ENCODE data around the gene PTPN3.

The PTPN3 gene

GRCh38 chr9:109476642-109477257 is 21.4 kb downstream of the PTPN3 start:
- DNase-seq, result no peak

GRCh38 chr9:109475526-109475925 is 22.6 kb downstream of the PTPN3 start:
- DNase-seq, result no peak

GRCh38 chr9:109474944-109475343 is 23.2 kb downstream of the PTPN3 start:
- DNase-seq, result no peak

GRCh38 chr9:109474170-109474569 is 23.9 kb downstream of the PTPN3 start:
- no peak for DNase-seq

- no peak for DNase-seq
These were observed 24.8 kb downstream of the PTPN3 start for GRCh38 chr9:109473329-109473728.

GRCh38 chr9:109471475-109472393 is 26.4 kb downstream of the PTPN3 start:
- DNase-seq, result no peak

- no peak for DNase-seq
These were observed 28.3 kb downstream of the PTPN3 start for GRCh38 chr9:109469646-109470358.

- DNase-seq, result no peak
These were observed 29.2 kb downstream of the PTPN3 start for GRCh38 chr9:109468927-109469326.

- DNase-seq, result no peak
These were observed 30.2 kb downstream of the PTPN3 start for GRCh38 chr9:109467936-109468335.

- no peak for DNase-seq
These were observed 31.2 kb downstream of the PTPN3 start for GRCh38 chr9:109466623-109467590.

- no peak for DNase-seq
These were observed 34.0 kb downstream of the PTPN3 start for GRCh38 chr9:109463924-109464625.

GRCh38 chr9:109460576-109460975 is 37.5 kb downstream of the PTPN3 start:
- no peak for DNase-seq

- DNase-seq, result no peak
These were observed 38.7 kb downstream of the PTPN3 start for GRCh38 chr9:109459423-109459822.

GRCh38 chr9:109458453-109459211 is 39.5 kb downstream of the PTPN3 start:
- no peak for DNase-seq

- no peak for DNase-seq
These were observed 41.3 kb downstream of the PTPN3 start for GRCh38 chr9:109456811-109457210.

- no peak for DNase-seq
These were observed 42.2 kb downstream of the PTPN3 start for GRCh38 chr9:109455861-109456260.

GRCh38 chr9:109455391-109455790 is 42.7 kb downstream of the PTPN3 start:
- DNase-seq, result no peak

GRCh38 chr9:109454601-109455155 is 43.4 kb downstream of the PTPN3 start:
- no peak for DNase-seq

- no peak for DNase-seq
These were observed 44.1 kb downstream of the PTPN3 start for GRCh38 chr9:109454041-109454440.

GRCh38 chr9:109453210-109453842 is 44.8 kb downstream of the PTPN3 start:
- DNase-seq, result no peak
